Activated CD4-positive, CD25-positive, alpha-beta regulatory T cell treated with anti-CD3 and anti-CD28 coated beads, Interleukin-2, amount 50 U/mL, for 24 hours (primary cell): ENCODE measurements around the gene EME1.
"Not testable (repeated sequence)": the region's sequence is repeated elsewhere in the genome, so short reads cannot be mapped to it uniquely, and the experiment has no call there.

Experiments used
- ATAC-seq, 2 donors: fragments of 150-1000 bp; cut with Tn5 transposase; one replicate each; pipeline ENCODE4 v1.10.0; 2021; ENCODE audit warnings: mild to moderate bottlenecking in 1 of 2, moderate library complexity in 1 of 2

The EME1 gene

DNA sequence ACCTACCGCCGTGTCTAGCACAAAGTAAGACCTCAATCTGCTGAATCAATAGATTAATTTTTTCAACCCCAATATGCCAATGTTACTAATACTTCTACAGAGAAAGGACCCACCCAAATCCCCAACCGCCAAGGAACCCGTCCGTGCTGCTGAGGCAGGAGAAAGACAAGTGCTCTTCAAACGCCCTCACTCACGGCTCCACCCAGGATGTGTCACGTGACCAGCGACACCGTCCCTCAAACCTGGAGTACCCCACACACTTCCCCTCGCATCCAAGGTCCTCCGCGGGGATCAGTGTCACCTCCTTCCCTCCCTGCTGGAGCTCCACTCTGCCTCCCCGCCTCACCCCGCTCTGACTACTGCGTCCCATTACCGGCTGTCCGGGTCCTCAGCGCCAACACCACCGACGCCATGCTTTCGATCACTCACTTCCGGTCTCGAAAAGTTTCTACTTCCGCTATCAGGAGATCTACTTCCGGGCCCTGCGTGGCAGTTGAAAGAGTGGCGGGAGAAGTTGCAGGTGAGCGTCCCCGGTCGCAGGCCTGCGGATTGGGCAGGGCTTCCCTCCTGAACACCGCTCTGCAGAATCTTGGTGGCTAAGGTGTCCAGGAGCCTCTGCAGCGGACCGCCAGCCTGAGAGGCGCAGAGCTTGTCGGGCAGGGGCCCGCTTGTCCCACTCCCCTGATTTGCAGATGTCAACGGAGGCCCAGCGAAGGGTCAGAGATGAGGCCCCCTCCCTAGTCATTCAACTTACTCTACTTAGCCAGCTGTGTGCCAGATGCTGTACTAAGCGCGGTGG is at the start of gene EME1, which contains the start of gene MRPL27:
EME1 (plus strand) TSS at position 472 of the 799 bp plus-strand sequence. CDS start 1,980 bp downstream, outside the sequence.
MRPL27 (minus strand) TSS at position 427 of the 799 bp plus-strand sequence; CDS start at position 413, 14 bp downstream.
- ATAC-seq, result peak; percentile 93 to 94

DNA sequence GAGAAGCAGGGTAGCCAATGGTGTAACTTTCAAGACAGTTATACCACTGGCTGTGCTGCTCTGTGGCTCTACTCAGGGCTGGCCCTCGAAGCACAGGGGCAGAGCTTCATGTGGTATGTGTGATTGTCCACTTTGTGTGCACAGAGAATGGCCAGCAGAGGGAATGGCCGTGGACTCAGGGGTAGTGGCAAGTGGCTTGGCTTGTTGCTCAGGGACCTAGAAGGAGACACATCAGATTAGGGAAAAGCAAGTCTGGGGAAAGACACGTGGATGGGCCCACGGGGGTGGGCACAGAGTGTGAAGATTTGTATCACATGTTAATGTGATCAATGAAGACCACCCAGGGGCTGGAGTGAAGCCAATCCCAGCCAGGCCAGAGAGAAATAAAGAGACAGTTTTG is 47.1 kb upstream of the EME1 start:
- ATAC-seq, result no peak

- ATAC-seq, result no peak
Measured at GRCh38 chr17:50326831-50327364, 46.1 kb upstream of the EME1 start.

DNA sequence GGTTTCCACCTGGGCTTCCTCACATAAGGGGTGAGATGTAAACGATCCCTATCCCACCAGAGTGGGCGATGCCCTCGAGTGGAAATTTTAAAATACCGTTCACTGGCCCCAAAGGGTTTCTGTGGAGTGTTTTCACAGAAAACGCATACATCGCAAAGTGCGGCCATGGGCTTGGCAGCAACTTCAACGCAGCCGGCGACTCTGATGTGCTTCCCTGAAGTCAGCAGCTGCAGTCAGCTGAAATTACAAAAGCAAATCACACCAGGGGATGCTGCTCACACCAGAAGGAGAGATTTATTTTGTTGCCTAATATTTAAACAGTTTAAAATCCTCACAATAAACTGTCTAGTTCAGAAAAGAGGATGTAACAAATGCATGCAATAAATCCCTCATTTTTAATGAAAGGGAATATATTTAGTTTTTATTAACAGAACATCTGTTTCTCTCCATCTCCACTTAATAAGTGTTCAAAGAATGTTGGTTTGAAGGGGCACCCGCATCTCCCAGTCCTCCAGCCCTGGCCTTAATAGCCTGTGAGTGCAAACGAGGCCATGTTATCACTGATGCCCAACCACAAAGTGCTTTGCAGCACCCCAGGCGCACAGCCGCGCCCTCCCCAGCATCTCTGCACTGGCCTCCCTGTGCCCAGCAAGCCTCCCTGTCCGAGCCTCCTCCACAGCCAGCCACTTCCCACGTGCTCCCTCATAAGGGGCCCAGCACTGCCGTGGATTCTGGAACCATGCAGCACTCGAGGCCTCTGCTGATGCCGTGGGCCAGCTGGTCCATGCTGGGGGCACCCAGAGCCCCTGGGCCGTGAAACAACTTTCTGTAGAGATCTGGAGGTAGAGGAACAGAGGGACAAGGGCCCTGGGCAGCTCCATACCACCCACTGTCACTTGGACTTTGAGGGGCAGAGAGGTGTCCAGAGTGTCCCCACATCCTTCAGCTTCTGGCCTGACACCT is 44.4 kb upstream of the EME1 start:
- no peak for ATAC-seq

DNA sequence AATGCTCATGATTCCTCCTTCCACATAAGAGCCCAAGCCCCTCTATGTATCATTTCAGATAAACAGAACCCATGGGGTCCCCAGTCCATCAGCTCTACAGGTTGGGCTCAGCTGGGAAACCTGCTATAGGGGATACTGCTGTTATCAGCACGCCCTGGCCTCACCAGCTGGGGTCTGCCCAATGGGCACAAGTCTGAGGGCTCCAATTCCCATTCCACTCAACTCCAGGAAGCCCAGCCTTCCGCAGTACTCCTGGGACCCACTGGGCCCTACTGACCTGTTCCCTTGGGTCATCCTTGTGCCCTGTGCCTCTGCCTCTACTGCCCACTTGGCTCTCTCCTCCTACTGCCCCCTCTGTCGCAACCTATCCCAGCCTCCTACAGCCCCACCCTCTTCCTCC is 43.3 kb upstream of the EME1 start:
- ATAC-seq, result no peak

DNA sequence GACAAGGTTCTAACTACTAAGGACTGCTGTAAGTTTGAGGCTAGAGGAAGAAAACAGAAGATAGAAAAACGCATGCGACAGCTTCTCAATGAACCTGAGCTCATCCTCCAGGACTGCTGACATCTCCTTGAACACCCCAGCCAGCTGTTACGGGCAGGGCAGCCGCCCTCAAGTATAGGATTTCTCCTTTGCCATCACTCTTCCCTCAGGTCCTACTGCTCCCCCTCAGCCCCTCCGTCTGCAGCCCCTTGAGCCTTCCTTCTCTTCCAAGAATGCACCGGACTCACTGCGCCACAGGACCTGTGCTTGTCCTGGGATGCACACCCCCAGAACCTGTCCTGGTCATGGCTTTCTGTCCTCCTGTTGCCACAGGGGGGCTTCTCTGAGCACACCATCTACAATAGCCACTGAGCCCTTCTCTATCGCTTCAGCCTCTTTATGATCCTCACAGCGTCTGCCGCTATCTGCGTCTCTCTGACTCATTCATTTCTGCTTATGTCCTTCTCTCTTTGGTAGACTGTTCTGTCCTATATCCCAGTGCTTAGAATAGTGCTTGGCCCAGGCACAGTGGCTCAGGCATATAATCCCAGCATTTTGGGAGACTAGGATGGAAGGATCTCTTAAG is 42.8 kb upstream of the EME1 start:
- ATAC-seq, result no peak

- ATAC-seq, result peak; percentile 41 to 59
Measured at GRCh38 chr17:50331085-50331791, 41.8 kb upstream of the EME1 start.

GRCh38 chr17:50332196-50332595 is 40.8 kb upstream of the EME1 start:
- ATAC-seq, result no peak

GRCh38 chr17:50333291-50334057 is 39.6 kb upstream of the EME1 start:
- ATAC-seq, result not testable (repeated sequence)

- peak in 1 of 2 donors; percentile 43 for ATAC-seq
Measured at GRCh38 chr17:50337956-50338355, 35.1 kb upstream of the EME1 start.

GRCh38 chr17:50338645-50339044 is 34.4 kb upstream of the EME1 start:
- ATAC-seq, result no peak

DNA sequence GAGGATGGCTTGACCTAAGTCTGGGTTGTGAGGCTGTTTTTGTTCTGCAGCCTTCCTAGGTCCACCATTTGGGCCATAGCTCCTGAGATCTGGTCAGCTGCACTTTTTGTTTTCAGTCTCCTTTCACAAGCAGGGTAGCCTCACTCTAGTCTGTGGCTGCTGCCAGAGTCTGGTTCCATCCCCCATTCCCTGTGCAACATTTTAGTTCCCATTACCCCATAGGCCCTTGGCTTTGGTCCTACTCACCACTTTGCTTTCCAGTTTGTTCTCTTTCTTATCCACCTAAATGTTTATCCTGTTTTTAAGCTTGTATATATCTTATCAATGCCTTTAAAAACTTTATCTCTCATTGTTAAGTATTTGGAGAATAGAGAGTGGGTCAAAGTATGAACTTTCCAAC is 33.6 kb upstream of the EME1 start:
- ATAC-seq, result no peak

GRCh38 chr17:50344731-50345365 is 28.2 kb upstream of the EME1 start:
- ATAC-seq, result no peak

GRCh38 chr17:50345432-50346312 is 27.4 kb upstream of the EME1 start, which contains the start of gene XYLT2:
Gene XYLT2 (plus strand): TSS chr17:50346126. CDS start chr17:50346141, 15 bp downstream.
- peak; percentile 88 to 89 for ATAC-seq

GRCh38 chr17:50346313-50347116 is 26.5 kb upstream of the EME1 start:
- ATAC-seq, result peak; percentile 59 to 69

DNA sequence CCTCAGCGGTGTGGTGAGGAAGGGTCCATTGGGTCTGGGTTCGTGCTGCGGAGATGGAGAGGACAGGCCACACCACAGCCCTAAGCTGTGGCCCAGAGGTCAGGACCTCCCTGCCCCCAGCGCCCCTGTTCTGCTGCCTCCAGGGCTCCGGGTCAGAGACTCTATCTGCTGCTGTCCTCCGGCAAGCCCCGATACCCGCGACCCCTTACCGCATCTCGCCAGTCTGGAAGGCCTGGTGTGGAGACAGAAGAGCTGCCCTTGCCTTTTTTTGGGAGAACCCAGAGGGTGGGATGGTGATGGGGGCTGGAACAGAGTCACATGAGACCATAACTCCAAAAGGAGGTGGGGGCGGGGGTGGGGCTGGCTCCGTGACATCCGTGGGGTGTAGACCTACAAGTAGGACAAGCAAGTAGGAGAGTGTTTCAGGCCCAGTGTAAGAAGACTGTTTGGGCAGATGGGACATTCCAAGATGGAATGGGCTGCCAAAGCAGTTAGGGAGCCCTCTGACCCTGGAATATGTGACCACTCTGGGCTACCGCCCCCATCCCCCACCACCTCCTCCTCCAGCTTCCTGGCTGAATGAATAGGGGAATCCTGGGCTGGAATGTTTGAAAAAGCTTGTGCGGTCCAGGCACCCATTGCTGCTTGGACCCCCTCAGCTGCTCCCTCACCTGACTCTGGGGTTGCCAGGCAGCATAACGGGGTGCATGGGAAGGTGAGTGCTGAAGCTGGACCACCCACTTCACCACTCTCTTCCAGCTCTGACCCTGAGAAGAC is 25.7 kb upstream of the EME1 start:
- ATAC-seq, result no peak

DNA sequence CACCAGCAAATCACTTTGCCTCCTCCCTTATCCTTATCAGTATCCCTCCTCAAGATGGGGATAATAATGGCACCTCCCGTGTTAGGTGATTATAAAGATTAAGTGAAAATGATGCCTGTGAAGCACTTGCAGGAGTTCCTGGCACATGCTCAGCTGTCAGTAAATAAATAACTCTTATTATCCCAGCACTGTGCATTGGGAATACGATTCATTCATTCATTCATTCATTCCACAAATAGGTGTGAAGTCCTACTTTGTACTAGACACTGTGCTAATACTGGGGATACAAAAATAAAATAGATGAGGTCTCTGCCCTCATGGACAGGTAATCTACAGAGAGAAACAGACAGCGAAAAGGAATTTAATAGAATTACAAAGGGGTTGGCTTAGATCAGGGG is 25.1 kb upstream of the EME1 start:
- no peak for ATAC-seq
